HEK293 (cell line): ENCODE data around the gene HJURP.

Experiments
- CTCF ChIA-PET: fragments of 350-600 bp; formaldehyde crosslinking; extraction: SDS; loops from one replicate; lab custom pipeline; 2021; ENCODE audit warnings: antibody characterized with exemption; lab: Yijun Ruan, JAX
- POLR2A ChIA-PET: fragments of 300-600 bp; formaldehyde crosslinking; extraction: SDS; loops from one replicate; lab custom pipeline; 2020; ENCODE audit warnings: antibody characterized with exemption, inconsistent platforms; lab: Yijun Ruan, JAX
- H3K27ac ChIP-seq: fragments of 200-500 bp; sonication (Bioruptor generic); 2 replicates; pipeline ENCODE4 v1.5.1; 2014; ENCODE audit warnings: low read depth, low read length, control low read depth, inconsistent platforms; ENCODE audit errors: extremely low read depth
- H3K36me3 ChIP-seq, 2 experiments: fragments of 200-500 bp in 1 of 2; sonication (Bioruptor generic) in 1 of 2; 1 replicate in 1 of 2; 2 replicates in 1 of 2; pipeline ENCODE4 v1.5.1; 2014 to 2017; ENCODE audit warnings: inconsistent platforms in 2 of 2, low read length in 2 of 2; ENCODE audit not compliant: control insufficient read depth in 2 of 2, insufficient read depth in 1 of 2
- H3K4me1 ChIP-seq: fragments of 200-500 bp; sonication (Bioruptor generic); 2 replicates; pipeline ENCODE4 v1.5.1; 2014; ENCODE audit warnings: mild to moderate bottlenecking, low read length, inconsistent platforms; ENCODE audit not compliant: control insufficient read depth, insufficient read depth
- H3K4me3 ChIP-seq: 2 replicates; pipeline ENCODE4 v1.5.1; 2011; ENCODE audit warnings: low read depth, mild to moderate bottlenecking, control low read depth, low read length, moderate library complexity
- H3K9me3 ChIP-seq: fragments of 200-500 bp; sonication (Bioruptor generic); 2 replicates; pipeline ENCODE4 v1.5.1; 2014; ENCODE audit warnings: low read depth, low read length, inconsistent platforms; ENCODE audit not compliant: control insufficient read depth, insufficient read depth
- HOXC10 ChIP-seq: sonication (generic); formaldehyde crosslinking; IDR thresholded peaks from 2 replicates; pipeline ENCODE4 v1.8.1; 2023; ENCODE audit warnings: mild to moderate bottlenecking, missing genetic modification reagents
- MYNN ChIP-seq: fragments of 450-650 bp; formaldehyde crosslinking; IDR thresholded peaks from 2 replicates; pipeline ENCODE4 v1.5.1; 2016; ENCODE audit warnings: missing biosample characterization, missing genetic modification characterization, borderline replicate concordance
- MZF1 ChIP-seq: fragments of 450-650 bp; formaldehyde crosslinking; IDR thresholded peaks from 2 replicates; pipeline ENCODE4 v1.5.1; 2017; ENCODE audit warnings: missing biosample characterization, missing genetic modification characterization, borderline replicate concordance
- TRIM28 ChIP-seq: IDR thresholded peaks from 2 replicates; pipeline ENCODE4 v1.6.1; 2011; ENCODE audit warnings: low read length, control low read depth, borderline replicate concordance
- WT1 ChIP-seq: fragments of 450-650 bp; formaldehyde crosslinking; IDR thresholded peaks from 2 replicates; pipeline ENCODE4 v1.5.1; 2016; ENCODE audit warnings: missing biosample characterization, missing genetic modification characterization
- ZFP69B ChIP-seq: fragments of 450-650 bp; formaldehyde crosslinking; IDR thresholded peaks from 2 replicates; pipeline ENCODE4 v1.5.1; 2016; ENCODE audit warnings: missing biosample characterization, missing genetic modification characterization
- ZNF138 ChIP-seq: fragments of 450-650 bp; formaldehyde crosslinking; IDR thresholded peaks from 2 replicates; pipeline ENCODE4 v1.5.1; 2016; ENCODE audit warnings: missing biosample characterization, missing genetic modification characterization, borderline replicate concordance
- ZNF157 ChIP-seq: fragments of 450-650 bp; formaldehyde crosslinking; IDR thresholded peaks from 2 replicates; pipeline ENCODE4 v1.5.1; 2016; ENCODE audit warnings: missing biosample characterization, missing genetic modification characterization
- ZNF211 ChIP-seq: fragments of 450-650 bp; formaldehyde crosslinking; IDR thresholded peaks from 2 replicates; pipeline ENCODE4 v1.5.1; 2016; ENCODE audit warnings: low read depth, missing biosample characterization, missing genetic modification characterization
- ZNF266 ChIP-seq: fragments of 450-650 bp; formaldehyde crosslinking; IDR thresholded peaks from 2 replicates; pipeline ENCODE4 v1.5.1; 2016; ENCODE audit warnings: missing biosample characterization, missing genetic modification characterization, low read depth
- ZNF654 ChIP-seq: fragments of 450-650 bp; formaldehyde crosslinking; IDR thresholded peaks from 2 replicates; pipeline ENCODE4 v1.5.1; 2016; ENCODE audit warnings: low read depth, missing biosample characterization, missing genetic modification characterization
- ZNF660 ChIP-seq: fragments of 450-650 bp; IDR thresholded peaks from 2 replicates; pipeline ENCODE4 v1.5.1; 2018; ENCODE audit warnings: missing biosample characterization, mild to moderate bottlenecking, missing genetic modification characterization
- ZNF747 ChIP-seq: fragments of 450-650 bp; formaldehyde crosslinking; IDR thresholded peaks from 2 replicates; pipeline ENCODE4 v1.5.1; 2016; ENCODE audit warnings: missing biosample characterization, missing genetic modification characterization
- ZNF76 ChIP-seq: fragments of 450-650 bp; formaldehyde crosslinking; IDR thresholded peaks from 2 replicates; pipeline ENCODE4; 2016; ENCODE audit warnings: low read depth, missing biosample characterization, missing genetic modification characterization, borderline replicate concordance
- ZNF776 ChIP-seq: fragments of 450-650 bp; formaldehyde crosslinking; IDR thresholded peaks from 2 replicates; pipeline ENCODE4 v1.5.0; 2017; ENCODE audit warnings: missing biosample characterization, missing genetic modification characterization, borderline replicate concordance
- ZSCAN30 ChIP-seq: fragments of 450-650 bp; IDR thresholded peaks from 2 replicates; pipeline ENCODE4 v1.5.1; 2018; ENCODE audit warnings: missing biosample characterization, mild to moderate bottlenecking, missing genetic modification characterization, moderate library complexity
- TF ChIP-seq, protein P1 (sequence below): fragments of 450-650 bp; formaldehyde crosslinking; conservative IDR thresholded peaks from 2 replicates; pipeline ENCODE4 v1.5.1; 2016; ENCODE audit warnings: low read depth, missing biosample characterization, missing genetic modification characterization
- TF ChIP-seq, protein P2 (sequence below): fragments of 450-650 bp; formaldehyde crosslinking; IDR thresholded peaks from 2 replicates; pipeline ENCODE4 v1.5.1; 2016; ENCODE audit warnings: missing biosample characterization, missing genetic modification characterization
- TF ChIP-seq, protein P3 (sequence below): fragments of 450-650 bp; formaldehyde crosslinking; IDR thresholded peaks from 2 replicates; pipeline ENCODE4 v1.5.1; 2017; ENCODE audit warnings: missing biosample characterization, missing genetic modification characterization
- TF ChIP-seq, protein P4 (sequence below): fragments of 450-650 bp; formaldehyde crosslinking; IDR thresholded peaks from 2 replicates; pipeline ENCODE4 v1.5.1; 2016; ENCODE audit warnings: missing biosample characterization, missing genetic modification characterization
- TF ChIP-seq, protein P5 (sequence below): fragments of 450-650 bp; formaldehyde crosslinking; IDR thresholded peaks from 2 replicates; pipeline ENCODE4 v1.5.1; 2016; ENCODE audit warnings: missing biosample characterization, missing genetic modification characterization, borderline replicate concordance

HJURP gene

DNA sequence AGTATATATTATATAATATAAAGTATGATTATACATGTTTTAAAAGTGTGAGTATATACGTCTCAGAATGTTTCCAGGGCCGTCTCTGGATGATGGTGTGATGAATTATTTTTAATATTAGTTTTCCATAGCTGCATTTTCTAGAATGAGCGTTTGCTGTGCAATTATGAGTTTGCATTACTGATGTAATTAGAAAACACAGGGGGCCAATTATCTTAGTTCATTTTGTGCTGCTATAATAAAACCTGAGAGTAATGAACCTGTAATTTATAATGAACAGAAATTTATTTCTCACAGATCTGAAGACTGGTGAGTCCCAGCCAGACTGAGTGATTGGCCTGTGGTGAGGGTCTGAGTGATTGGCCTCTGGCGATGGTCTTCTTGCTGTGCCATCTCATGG, 4.0 kb upstream of the HJURP start (continued):
- TF ChIP-seq, protein P1, sequence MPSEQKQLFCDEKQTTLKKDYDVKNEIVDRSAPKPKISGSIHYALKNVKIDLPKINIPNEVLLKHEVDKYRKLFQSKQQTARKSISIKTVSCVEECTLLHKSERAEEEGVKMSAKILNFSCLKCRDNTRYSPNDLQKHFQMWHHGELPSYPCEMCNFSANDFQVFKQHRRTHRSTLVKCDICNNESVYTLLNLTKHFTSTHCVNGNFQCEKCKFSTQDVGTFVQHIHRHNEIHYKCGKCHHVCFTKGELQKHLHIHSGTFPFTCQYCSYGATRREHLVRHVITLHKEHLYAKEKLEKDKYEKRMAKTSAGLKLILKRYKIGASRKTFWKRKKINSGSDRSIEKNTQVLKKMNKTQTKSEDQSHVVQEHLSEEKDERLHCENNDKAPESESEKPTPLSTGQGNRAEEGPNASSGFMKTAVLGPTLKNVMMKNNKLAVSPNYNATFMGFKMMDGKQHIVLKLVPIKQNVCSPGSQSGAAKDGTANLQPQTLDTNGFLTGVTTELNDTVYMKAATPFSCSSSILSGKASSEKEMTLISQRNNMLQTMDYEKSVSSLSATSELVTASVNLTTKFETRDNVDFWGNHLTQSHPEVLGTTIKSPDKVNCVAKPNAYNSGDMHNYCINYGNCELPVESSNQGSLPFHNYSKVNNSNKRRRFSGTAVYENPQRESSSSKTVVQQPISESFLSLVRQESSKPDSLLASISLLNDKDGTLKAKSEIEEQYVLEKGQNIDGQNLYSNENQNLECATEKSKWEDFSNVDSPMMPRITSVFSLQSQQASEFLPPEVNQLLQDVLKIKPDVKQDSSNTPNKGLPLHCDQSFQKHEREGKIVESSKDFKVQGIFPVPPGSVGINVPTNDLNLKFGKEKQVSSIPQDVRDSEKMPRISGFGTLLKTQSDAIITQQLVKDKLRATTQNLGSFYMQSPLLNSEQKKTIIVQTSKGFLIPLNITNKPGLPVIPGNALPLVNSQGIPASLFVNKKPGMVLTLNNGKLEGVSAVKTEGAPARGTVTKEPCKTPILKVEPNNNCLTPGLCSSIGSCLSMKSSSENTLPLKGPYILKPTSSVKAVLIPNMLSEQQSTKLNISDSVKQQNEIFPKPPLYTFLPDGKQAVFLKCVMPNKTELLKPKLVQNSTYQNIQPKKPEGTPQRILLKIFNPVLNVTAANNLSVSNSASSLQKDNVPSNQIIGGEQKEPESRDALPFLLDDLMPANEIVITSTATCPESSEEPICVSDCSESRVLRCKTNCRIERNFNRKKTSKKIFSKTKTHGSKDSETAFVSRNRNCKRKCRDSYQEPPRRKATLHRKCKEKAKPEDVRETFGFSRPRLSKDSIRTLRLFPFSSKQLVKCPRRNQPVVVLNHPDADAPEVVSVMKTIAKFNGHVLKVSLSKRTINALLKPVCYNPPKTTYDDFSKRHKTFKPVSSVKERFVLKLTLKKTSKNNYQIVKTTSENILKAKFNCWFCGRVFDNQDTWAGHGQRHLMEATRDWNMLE (tag by site-specific recombination), result no peak

DNA sequence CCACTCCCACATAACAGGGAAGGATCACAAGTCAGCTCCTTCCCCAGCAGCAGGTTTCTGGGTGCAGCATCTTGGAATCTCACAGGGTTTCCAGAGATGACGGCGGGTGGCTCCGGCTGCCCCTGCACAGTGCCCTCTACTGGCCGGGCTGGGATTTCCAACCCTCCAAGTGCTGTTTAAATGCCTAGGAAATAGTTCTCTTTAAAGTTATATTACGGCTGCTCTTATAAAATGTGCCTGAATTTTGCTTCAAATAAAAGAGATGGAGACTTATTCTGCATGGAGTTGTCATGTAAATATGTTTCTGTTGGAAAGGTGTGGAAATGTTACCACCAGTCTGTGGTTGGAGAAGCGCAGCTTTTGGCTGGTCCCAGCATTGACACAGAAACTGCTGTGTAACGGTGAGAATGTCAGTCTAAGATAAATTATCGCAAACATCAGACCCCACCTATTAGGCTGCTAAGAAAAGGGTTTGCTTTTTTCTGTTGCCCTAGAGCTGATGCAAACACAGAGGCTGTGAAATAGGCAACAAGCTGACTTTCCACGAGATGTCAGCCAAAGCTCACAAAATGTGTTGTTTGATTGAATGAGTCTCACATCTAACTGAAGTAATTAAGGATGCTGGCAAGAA, 3.3 kb upstream of the HJURP start:
- ChIA-PET CTCF (interaction anchor here (0.5 to 2.5 kb wide), 22 partner anchors 9 to 675 kb away, joined by 3 to 18 read pairs (median 4); no protein-coding TSS in a partner anchor), POLR2A (no interaction called here)
- no peaks in the 10 kb centered on the region for H3K4me1 ChIP-seq

DNA sequence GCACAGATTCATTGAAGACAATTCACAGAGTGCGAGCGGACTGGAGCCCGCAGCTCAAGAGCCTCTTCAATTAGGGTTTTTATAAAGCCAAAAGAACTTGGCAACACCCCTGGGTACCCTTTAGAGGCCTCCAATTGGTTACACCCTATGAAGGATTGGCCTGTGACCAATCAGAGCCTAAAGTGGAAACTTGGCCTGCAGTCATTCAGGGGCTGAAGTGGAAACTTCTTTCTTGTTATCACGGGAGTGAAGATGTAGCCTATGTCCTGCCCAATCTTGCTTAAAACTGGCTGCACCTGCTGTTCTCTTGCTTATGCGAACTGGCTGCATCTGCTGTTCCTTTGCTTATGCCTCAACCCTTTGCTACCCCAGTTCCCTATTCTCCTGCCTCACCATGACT, 1.8 kb upstream of the HJURP start:
- Histone ChIP-seq H3K27ac (no peak overlapping the region), H3K9me3 (no peaks in the 10 kb centered on the region), H3K36me3 (peaks cover 9 to 23% of the 10 kb centered on the region in 2 experiments; a peak in 2 of 3 replicates), H3K4me1 (no peaks in the 10 kb centered on the region), H3K4me3 (no peak overlapping the region)
- CTCF ChIA-PET, result interaction anchor here (0.5 to 2.5 kb wide), 5 partner anchors 10 to 1890 kb away, joined by 3 to 18 read pairs (median 5); no protein-coding TSS in a partner anchor
- POLR2A ChIA-PET, result no interaction called here
- TF ChIP-seq ZFP69B (tag by site-specific recombination) (no peak), WT1 (tag by site-specific recombination) (no peak), ZSCAN30 (tag by site-specific recombination) (no peak), HOXC10 (CRISPR knock-in tag) (no peak), MYNN (tag by site-specific recombination) (no peak), ZNF138 (tag by site-specific recombination) (no peak)
- TF ChIP-seq, protein P2, sequence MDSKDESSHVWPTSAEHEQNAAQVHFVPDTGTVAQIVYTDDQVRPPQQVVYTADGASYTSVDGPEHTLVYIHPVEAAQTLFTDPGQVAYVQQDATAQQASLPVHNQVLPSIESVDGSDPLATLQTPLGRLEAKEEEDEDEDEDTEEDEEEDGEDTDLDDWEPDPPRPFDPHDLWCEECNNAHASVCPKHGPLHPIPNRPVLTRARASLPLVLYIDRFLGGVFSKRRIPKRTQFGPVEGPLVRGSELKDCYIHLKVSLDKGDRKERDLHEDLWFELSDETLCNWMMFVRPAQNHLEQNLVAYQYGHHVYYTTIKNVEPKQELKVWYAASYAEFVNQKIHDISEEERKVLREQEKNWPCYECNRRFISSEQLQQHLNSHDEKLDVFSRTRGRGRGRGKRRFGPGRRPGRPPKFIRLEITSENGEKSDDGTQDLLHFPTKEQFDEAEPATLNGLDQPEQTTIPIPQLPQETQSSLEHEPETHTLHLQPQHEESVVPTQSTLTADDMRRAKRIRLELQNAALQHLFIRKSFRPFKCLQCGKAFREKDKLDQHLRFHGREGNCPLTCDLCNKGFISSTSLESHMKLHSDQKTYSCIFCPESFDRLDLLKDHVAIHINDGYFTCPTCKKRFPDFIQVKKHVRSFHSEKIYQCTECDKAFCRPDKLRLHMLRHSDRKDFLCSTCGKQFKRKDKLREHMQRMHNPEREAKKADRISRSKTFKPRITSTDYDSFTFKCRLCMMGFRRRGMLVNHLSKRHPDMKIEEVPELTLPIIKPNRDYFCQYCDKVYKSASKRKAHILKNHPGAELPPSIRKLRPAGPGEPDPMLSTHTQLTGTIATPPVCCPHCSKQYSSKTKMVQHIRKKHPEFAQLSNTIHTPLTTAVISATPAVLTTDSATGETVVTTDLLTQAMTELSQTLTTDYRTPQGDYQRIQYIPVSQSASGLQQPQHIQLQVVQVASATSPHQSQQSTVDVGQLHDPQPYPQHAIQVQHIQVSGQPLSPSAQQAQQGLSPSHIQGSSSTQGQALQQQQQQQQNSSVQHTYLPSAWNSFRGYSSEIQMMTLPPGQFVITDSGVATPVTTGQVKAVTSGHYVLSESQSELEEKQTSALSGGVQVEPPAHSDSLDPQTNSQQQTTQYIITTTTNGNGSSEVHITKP (tag by site-specific recombination), result no peak
- TF ChIP-seq, protein P3, sequence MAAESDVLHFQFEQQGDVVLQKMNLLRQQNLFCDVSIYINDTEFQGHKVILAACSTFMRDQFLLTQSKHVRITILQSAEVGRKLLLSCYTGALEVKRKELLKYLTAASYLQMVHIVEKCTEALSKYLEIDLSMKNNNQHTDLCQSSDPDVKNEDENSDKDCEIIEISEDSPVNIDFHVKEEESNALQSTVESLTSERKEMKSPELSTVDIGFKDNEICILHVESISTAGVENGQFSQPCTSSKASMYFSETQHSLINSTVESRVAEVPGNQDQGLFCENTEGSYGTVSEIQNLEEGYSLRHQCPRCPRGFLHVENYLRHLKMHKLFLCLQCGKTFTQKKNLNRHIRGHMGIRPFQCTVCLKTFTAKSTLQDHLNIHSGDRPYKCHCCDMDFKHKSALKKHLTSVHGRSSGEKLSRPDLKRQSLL, result no peak

More for the DNA sequence above, 3.3 kb upstream of the HJURP start:
- Histone ChIP-seq H3K27ac (no peak overlapping the region), H3K36me3 (peaks cover under 1 to 10% of the 10 kb centered on the region in 2 experiments; a peak in 2 of 3 replicates), H3K4me3 (no peak overlapping the region), H3K9me3 (no peaks in the 10 kb centered on the region)
- TF ChIP-seq ZNF660 (tag by site-specific recombination), result no peak
- no peak for TF ChIP-seq ZNF776
- TF ChIP-seq ZNF747, result no peak
- 0 out of 2 replicates have a peak, but pooled peaks have one; percentile 6 for TF ChIP-seq ZNF654 (tag by site-specific recombination)
- no peak for TF ChIP-seq ZNF157
- TF ChIP-seq TRIM28, result no peak
- no peak for TF ChIP-seq HOXC10 (CRISPR knock-in tag)
- TF ChIP-seq, protein P4, sequence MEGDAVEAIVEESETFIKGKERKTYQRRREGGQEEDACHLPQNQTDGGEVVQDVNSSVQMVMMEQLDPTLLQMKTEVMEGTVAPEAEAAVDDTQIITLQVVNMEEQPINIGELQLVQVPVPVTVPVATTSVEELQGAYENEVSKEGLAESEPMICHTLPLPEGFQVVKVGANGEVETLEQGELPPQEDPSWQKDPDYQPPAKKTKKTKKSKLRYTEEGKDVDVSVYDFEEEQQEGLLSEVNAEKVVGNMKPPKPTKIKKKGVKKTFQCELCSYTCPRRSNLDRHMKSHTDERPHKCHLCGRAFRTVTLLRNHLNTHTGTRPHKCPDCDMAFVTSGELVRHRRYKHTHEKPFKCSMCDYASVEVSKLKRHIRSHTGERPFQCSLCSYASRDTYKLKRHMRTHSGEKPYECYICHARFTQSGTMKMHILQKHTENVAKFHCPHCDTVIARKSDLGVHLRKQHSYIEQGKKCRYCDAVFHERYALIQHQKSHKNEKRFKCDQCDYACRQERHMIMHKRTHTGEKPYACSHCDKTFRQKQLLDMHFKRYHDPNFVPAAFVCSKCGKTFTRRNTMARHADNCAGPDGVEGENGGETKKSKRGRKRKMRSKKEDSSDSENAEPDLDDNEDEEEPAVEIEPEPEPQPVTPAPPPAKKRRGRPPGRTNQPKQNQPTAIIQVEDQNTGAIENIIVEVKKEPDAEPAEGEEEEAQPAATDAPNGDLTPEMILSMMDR (tag by site-specific recombination), result peak; percentile 59
- no peak for TF ChIP-seq ZNF76 (tag by site-specific recombination)
- TF ChIP-seq MZF1 (tag by site-specific recombination), result no peak
- TF ChIP-seq ZNF211 (tag by site-specific recombination), result no peak
- TF ChIP-seq ZNF266 (tag by site-specific recombination), result no peak
- TF ChIP-seq, protein P5, sequence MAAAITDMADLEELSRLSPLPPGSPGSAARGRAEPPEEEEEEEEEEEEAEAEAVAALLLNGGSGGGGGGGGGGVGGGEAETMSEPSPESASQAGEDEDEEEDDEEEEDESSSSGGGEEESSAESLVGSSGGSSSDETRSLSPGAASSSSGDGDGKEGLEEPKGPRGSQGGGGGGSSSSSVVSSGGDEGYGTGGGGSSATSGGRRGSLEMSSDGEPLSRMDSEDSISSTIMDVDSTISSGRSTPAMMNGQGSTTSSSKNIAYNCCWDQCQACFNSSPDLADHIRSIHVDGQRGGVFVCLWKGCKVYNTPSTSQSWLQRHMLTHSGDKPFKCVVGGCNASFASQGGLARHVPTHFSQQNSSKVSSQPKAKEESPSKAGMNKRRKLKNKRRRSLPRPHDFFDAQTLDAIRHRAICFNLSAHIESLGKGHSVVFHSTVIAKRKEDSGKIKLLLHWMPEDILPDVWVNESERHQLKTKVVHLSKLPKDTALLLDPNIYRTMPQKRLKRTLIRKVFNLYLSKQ (tag by site-specific recombination), result no peak
